ENCODE results near the gene DRAXIN. TPM values are rescaled to one million over a fixed set of nuclear protein-coding genes. Genes with fewer than 3 reads are reported as not detected.

Gene DRAXIN
- total RNA-seq, 1 experiment from 2014 or later = 20.5 TPM

- Histone ChIP-seq H2AK5ac (ENCODE audit: insufficient read length, low read length) (no peak overlapping the region), H2BK5ac (ENCODE audit: insufficient read length, low read length) (no peak overlapping the region), H3K18ac (ENCODE audit: insufficient read length, low read depth, low read length) (no peak overlapping the region), H3K9ac (ENCODE audit: extremely low read depth, insufficient read length, low read length) (no peak overlapping the region), H4K5ac (ENCODE audit: insufficient read length, low read depth, low read length) (no peak overlapping the region), H3K23me2 (ENCODE audit: insufficient read length, low read depth, low read length, poor library complexity, severe bottlenecking) (peaks cover 9% of the 10 kb centered on the region), H4K91ac (ENCODE audit: insufficient read length, low read depth, low read length) (no peak overlapping the region), H4K8ac (replicated peaks; ENCODE audit: insufficient read length, low read depth, low read length) (no peak overlapping the region), H2AFZ (ENCODE audit: low read length) (no peak overlapping the region), H3K27me3 (ENCODE audit: insufficient read depth, low read length) (no peaks in the 10 kb centered on the region; the same call in 1 of the 2 replicates), H3T11ph (ENCODE audit: low read length) (no peak overlapping the region), H3K4ac (ENCODE audit: low read depth, low read length) (no peak overlapping the region), H3K79me1 (ENCODE audit: insufficient read depth, low read depth, low read length, poor library complexity, severe bottlenecking) (no peaks in the 10 kb centered on the region), H3K4me1 (ENCODE audit: insufficient read depth, low read length) (no peaks in the 10 kb centered on the region; the same call in 1 of the 2 replicates), H3K56ac (ENCODE audit: insufficient read length, low read depth, low read length) (no peak overlapping the region), H3K9me3 (ENCODE audit: control insufficient read depth, low read depth, low read length) (no peaks in the 10 kb centered on the region), H3K4me2 (ENCODE audit: insufficient read depth, insufficient read length, low read length) (peak overlapping the region; percentile 42), H3K14ac (ENCODE audit: insufficient read depth, low read length) (no peak overlapping the region), H4K20me1 (ENCODE audit: control insufficient read depth, insufficient read depth, insufficient read length) (no peaks in the 10 kb centered on the region), H3K23ac (ENCODE audit: insufficient read length, low read depth, low read length) (no peak overlapping the region), H3K79me2 (ENCODE audit: insufficient read depth, low read length) (no peaks in the 10 kb centered on the region), H2BK20ac (ENCODE audit: low read depth, low read length, poor library complexity, severe bottlenecking) (no peak overlapping the region), H2BK12ac (ENCODE audit: insufficient read length, low read depth, low read length) (no peak overlapping the region), H2BK15ac (ENCODE audit: low read depth, low read length) (no peak overlapping the region), H3K27ac (ENCODE audit: insufficient read length, low read depth, low read length) (no peak overlapping the region), H2BK120ac (ENCODE audit: low read depth, low read length, poor library complexity, severe bottlenecking) (no peak overlapping the region)
- no peaks in the 10 kb centered on the region for H3K9me3 Mint-ChIP-seq
- peaks cover 6 to 24% (median 16%) of the 10 kb centered on the region in 3 experiments for H3K36me3 Mint-ChIP-seq (ENCODE audit: insufficient read depth in 1 of 3, low read depth in 3 of 3)
- H3K27ac Mint-ChIP-seq = no peak overlapping the region
- no CpG with 5 or more reads among the region's 7 CpGs for WGBS (ENCODE audit: extremely low coverage, insufficient read length, low lambda C conversion rate)
- peak overlapping the region; percentile 64 to 81 for H3K4me3 Mint-ChIP-seq
- no peak for TF ChIP-seq CTCF (conservative IDR thresholded peaks at IDR 0.05)
- H3K4me1 Mint-ChIP-seq = peaks cover 26 to 31% of the 10 kb centered on the region in 2 experiments
- H3K27me3 Mint-ChIP-seq (ENCODE audit: low read depth) = peaks cover 46% of the 10 kb centered on the region
- DNase-seq = no peak
These were observed 37.7 kb upstream of the DRAXIN start for GRCh38 chr1:11653861-11654136.

Data from H9 (cell line).